Cerebellar nuclear complex (tissue), 1 donor: ENCODE measurements around the gene DNAH1.

Source experiments
- DNase-seq, 2 experiments: peaks; one replicate each; lab custom pipeline; 2025; lab: John Stamatoyannopoulos, UW

DNAH1 gene

GRCh38 chr3:52290596-52291507, 25.3 kb upstream of the DNAH1 start:
- no peak for DNase-seq

GRCh38 chr3:52291508-52292181, 24.5 kb upstream of the DNAH1 start:
- DNase-seq: no peak

- no peak for DNase-seq
These were observed 23.7 kb upstream of the DNAH1 start for GRCh38 chr3:52292247-52293065.

GRCh38 chr3:52293491-52294319, 22.4 kb upstream of the DNAH1 start:
- DNase-seq: no peak

GRCh38 chr3:52294320-52295150, 21.6 kb upstream of the DNAH1 start:
- no peak for DNase-seq

GRCh38 chr3:52295671-52296208, 20.4 kb upstream of the DNAH1 start:
- DNase-seq: no peak

- DNase-seq: no peak
These were observed 18.6 kb upstream of the DNAH1 start for GRCh38 chr3:52297242-52298148.

GRCh38 chr3:52298149-52299098, 17.7 kb upstream of the DNAH1 start:
- DNase-seq: no peak

- no peak for DNase-seq
These were observed 16.8 kb upstream of the DNAH1 start for GRCh38 chr3:52299247-52299878.

- DNase-seq: no peak
These were observed 16.1 kb upstream of the DNAH1 start for GRCh38 chr3:52299879-52300611.

GRCh38 chr3:52302426-52303145, 13.5 kb upstream of the DNAH1 start:
- no peak for DNase-seq

GRCh38 chr3:52303811-52304210, 12.3 kb upstream of the DNAH1 start:
- DNase-seq: no peak

- no peak for DNase-seq
These were observed 10.2 kb upstream of the DNAH1 start for GRCh38 chr3:52305926-52306325.

- no peak for DNase-seq
These were observed 9.1 kb upstream of the DNAH1 start for GRCh38 chr3:52306978-52307377.

GRCh38 chr3:52308308-52308707, 7.8 kb upstream of the DNAH1 start:
- no peak for DNase-seq
